Stomach (tissue), 9 donors: ENCODE results near the gene SCNN1B. TPM values are rescaled to one million over a fixed set of nuclear protein-coding genes. Genes with fewer than 3 reads are reported as not detected.

Experiments
- DNase-seq, 2 donors: peaks; one replicate each; pipeline versions ENCODE4 v3.0.0 to v3.0.0-alpha.2; 2013 to 2019
- H3K27ac ChIP-seq, 5 donors: fragments of 200-600 bp in 4 of 5; sonication (generic) in 4 of 5; one replicate each; pipeline ENCODE4 v1.5.1; 2013 to 2019; ENCODE audit warnings: mild to moderate bottlenecking in 1 of 5, moderate library complexity in 1 of 5
- H3K27me3 ChIP-seq, 3 donors: fragments of 200-600 bp; sonication (generic); one replicate each; pipeline ENCODE4 v1.5.1; 2017 to 2019; ENCODE audit warnings: mixed run types in 1 of 3
- H3K36me3 ChIP-seq, 4 donors: fragments of 200-600 bp; sonication (generic); 1 replicate in 3 of 4; 2 replicates in 1 of 4; pipeline ENCODE4 v1.5.1; 2016 to 2019
- H3K4me1 ChIP-seq, 4 donors: fragments of 200-600 bp; sonication (generic); one replicate each; pipeline ENCODE4 v1.5.1; 2016 to 2019
- H3K4me3 ChIP-seq, 4 donors: fragments of 200-600 bp; sonication (generic) in 3 of 4; one replicate each; pipeline ENCODE4 v1.5.1; 2016 to 2019; ENCODE audit warnings: mild to moderate bottlenecking in 1 of 4
- H3K9me3 ChIP-seq, 4 donors: fragments of 200-600 bp; sonication (generic); one replicate each; pipeline ENCODE4 v1.5.1; 2016 to 2019
- CTCF ChIP-seq, 7 experiments: fragments of 450-650 bp in 4 of 7; fragments of 200-600 bp in 3 of 7; sonication (generic) in 3 of 7; IDR thresholded peaks; one replicate each; pipeline ENCODE4 v1.5.1; 2016 to 2019; ENCODE audit warnings: antibody characterized with exemption in 7 of 7, control low read depth in 2 of 7, mild to moderate bottlenecking in 1 of 7
- EP300 ChIP-seq: sonication (generic); formaldehyde crosslinking; IDR thresholded peaks from one replicate; pipeline ENCODE4 v1.6.1; 2017; ENCODE audit warnings: antibody characterized with exemption
- POLR2A ChIP-seq, 4 donors: fragments of 450-650 bp; IDR thresholded peaks; one replicate each; pipeline ENCODE4 v1.6.1; 2016; ENCODE audit warnings: antibody characterized with exemption in 4 of 4, control low read depth in 2 of 4, mild to moderate bottlenecking in 1 of 4, moderate library complexity in 1 of 4
- POLR2AphosphoS5 ChIP-seq, 3 donors: sonication (generic); formaldehyde crosslinking; IDR thresholded peaks; one replicate each; pipeline ENCODE4 v1.6.1; 2016; ENCODE audit warnings: antibody characterized with exemption in 3 of 3
- WGBS, 5 donors: extraction: QIAGEN DNeasy Blood & Tissue Kit in 3 of 5; methylation state at CpG; one replicate each; pipeline versions ENCODE4 v1.1.5 to v1.1.7; 2013 to 2018; 5-methylcytosine and 5-hydroxymethylcytosine counted together
- intact Hi-C: fragments of 100-400 bp; cut with DNase I; formaldehyde crosslinking; loops from one replicate; pipeline ENCODE4 v1.15.1; 2023; ENCODE audit warnings: low total_unique reads
- polyA plus RNA-seq, 3 donors: library from polyadenylated mRNA; stranded (reverse); fragments of 200-250 nt; gene quantifications; one replicate each; pipeline ENCODE4 v1.2.3, GENCODE V29; 2013
- total RNA-seq, 5 donors: library from RNA; depleted of rRNA; stranded (reverse); fragments of >200 nt; gene quantifications; one replicate each; pipeline versions ENCODE4 v1.1.0 to v1.2.3, GENCODE V29; 2014 to 2016
- donor health status: healthy with polysubstance abuse.
- donor health status: Bipolar disorder and iron deficiency.
- donor health status: healthy.

Gene SCNN1B
- total and polyA plus RNA-seq, 8 donors, result 4.1 to 97.3 (median 21.8) TPM

GRCh38 chr16:23303685-23304084, 1.6 kb downstream of the SCNN1B start:
- TF ChIP-seq EP300, result no peak
- TF ChIP-seq POLR2AphosphoS5 (IDR thresholded peaks at IDR 0.05), result no peak
- TF ChIP-seq POLR2A (IDR thresholded peaks at IDR 0.05), result no peak
- no peak for TF ChIP-seq CTCF (IDR thresholded peaks at IDR 0.05)
- WGBS, 5 donors, result 81 to 89% (median 85%) methylated on average over 7 of the region's 7 CpGs
- peak overlapping the region in 1 of 4 donors; percentile 60 for H3K4me3 ChIP-seq
- no peaks in the 10 kb centered on the region for H3K36me3 ChIP-seq
- H3K27ac ChIP-seq, result no peak overlapping the region
- DNase-seq, result no peak
- H3K4me1 ChIP-seq, result peaks cover 9 to 14% (median 10%) of the 10 kb centered on the region in 4 donors
- intact Hi-C loops, result no loop called here
- peaks cover 7 to 71% (median 17%) of the 10 kb centered on the region in 3 donors for H3K27me3 ChIP-seq
- no peaks in the 10 kb centered on the region for H3K9me3 ChIP-seq

DNA sequence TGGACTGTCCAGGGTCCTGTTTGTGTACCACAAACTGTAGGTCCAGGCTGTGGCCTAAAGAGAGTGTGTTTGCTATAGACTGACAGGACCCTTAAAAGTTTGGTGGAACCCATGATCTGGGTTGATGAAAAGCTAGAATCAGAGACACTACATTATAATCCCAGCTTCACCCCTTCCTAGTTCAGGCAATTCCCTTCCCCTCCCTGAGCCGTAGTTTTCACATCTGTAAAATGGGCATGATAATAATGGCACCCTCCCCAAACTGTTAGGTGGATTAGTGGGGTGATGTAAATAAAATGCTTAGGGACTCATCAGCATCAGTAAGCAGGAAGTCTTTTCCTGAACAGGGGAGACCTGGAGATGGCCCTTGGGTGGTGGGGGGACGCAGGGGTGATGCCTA, 2.5 kb downstream of the SCNN1B start:
- TF ChIP-seq CTCF (IDR thresholded peaks at IDR 0.05), result no peak
- no peak for TF ChIP-seq EP300
- no peak for TF ChIP-seq POLR2A (IDR thresholded peaks at IDR 0.05)
- TF ChIP-seq POLR2AphosphoS5 (IDR thresholded peaks at IDR 0.05), result no peak
- DNase-seq, result no peak
- peaks cover 9 to 14% (median 10%) of the 10 kb centered on the region in 4 donors for H3K4me1 ChIP-seq
- no peaks in the 10 kb centered on the region for H3K9me3 ChIP-seq
- H3K27ac ChIP-seq, result no peak overlapping the region
- no peaks in the 10 kb centered on the region for H3K36me3 ChIP-seq
- H3K4me3 ChIP-seq, result no peak overlapping the region
- intact Hi-C loops, result no loop called here
- WGBS, 5 donors, result 89 to 98% (median 96%) methylated on average over 2 of the region's 2 CpGs
- peaks cover 7 to 66% (median 17%) of the 10 kb centered on the region in 3 donors for H3K27me3 ChIP-seq

- Histone ChIP-seq H3K36me3 (no peaks in the 10 kb centered on the region), H3K27me3 (peaks cover 7 to 50% (median 12%) of the 10 kb centered on the region in 3 donors), H3K27ac (no peak overlapping the region), H3K4me3 (no peak overlapping the region), H3K4me1 (peaks cover 9 to 14% (median 10%) of the 10 kb centered on the region in 4 donors), H3K9me3 (peaks cover 0 to 9% (median 8%) of the 10 kb centered on the region in 4 donors)
- no peak for TF ChIP-seq POLR2A (IDR thresholded peaks at IDR 0.05)
- TF ChIP-seq CTCF (IDR thresholded peaks at IDR 0.05), result no peak
- intact Hi-C loops, result no loop called here
- 71 to 82% (median 78%) methylated on average over 7 of the region's 7 CpGs for WGBS, 5 donors
- no peak for DNase-seq
Observed at GRCh38 chr16:23306199-23307100, 4.3 kb downstream of the SCNN1B start.

DNA sequence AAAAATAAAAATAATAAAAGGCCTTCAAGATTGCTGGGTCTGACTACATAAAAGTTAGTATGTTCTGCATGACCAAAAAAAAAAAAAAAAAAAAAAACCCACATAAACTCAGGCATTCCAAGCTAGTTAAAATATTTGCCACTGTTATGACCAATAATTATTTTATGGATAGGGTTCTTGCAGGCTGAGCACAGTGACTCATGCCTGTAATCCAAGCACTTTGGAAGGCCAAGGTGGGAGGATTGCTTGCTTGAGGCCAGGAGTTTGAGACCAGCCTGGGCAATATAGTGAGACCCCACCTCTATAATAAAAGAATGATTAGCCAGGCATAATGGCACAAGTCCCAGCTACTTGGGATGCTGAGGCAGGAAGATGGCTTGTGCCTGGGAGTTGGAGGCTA, 8.1 kb downstream of the SCNN1B start:
- Histone ChIP-seq H3K9me3 (peaks cover 0 to 9% (median 8%) of the 10 kb centered on the region in 4 donors), H3K4me1 (no peaks in the 10 kb centered on the region), H3K27ac (no peak overlapping the region), H3K27me3 (peaks cover 0 to 17% (median 0%) of the 10 kb centered on the region in 3 donors), H3K4me3 (no peak overlapping the region), H3K36me3 (no peaks in the 10 kb centered on the region)
- DNase-seq, result no peak
- intact Hi-C loops, result no loop called here
- no peak for TF ChIP-seq CTCF (IDR thresholded peaks at IDR 0.05)
- no peak for TF ChIP-seq POLR2A (IDR thresholded peaks at IDR 0.05)
- no peak for TF ChIP-seq POLR2AphosphoS5 (IDR thresholded peaks at IDR 0.05)
- TF ChIP-seq EP300, result no peak
